ENCODE results near the gene TIPIN.
"Not testable (repeated sequence)": the region's sequence is repeated elsewhere in the genome, so short reads cannot be mapped to it uniquely, and the experiment has no call there.

TIPIN gene, protein sequence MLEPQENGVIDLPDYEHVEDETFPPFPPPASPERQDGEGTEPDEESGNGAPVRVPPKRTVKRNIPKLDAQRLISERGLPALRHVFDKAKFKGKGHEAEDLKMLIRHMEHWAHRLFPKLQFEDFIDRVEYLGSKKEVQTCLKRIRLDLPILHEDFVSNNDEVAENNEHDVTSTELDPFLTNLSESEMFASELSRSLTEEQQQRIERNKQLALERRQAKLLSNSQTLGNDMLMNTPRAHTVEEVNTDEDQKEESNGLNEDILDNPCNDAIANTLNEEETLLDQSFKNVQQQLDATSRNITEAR

DNA sequence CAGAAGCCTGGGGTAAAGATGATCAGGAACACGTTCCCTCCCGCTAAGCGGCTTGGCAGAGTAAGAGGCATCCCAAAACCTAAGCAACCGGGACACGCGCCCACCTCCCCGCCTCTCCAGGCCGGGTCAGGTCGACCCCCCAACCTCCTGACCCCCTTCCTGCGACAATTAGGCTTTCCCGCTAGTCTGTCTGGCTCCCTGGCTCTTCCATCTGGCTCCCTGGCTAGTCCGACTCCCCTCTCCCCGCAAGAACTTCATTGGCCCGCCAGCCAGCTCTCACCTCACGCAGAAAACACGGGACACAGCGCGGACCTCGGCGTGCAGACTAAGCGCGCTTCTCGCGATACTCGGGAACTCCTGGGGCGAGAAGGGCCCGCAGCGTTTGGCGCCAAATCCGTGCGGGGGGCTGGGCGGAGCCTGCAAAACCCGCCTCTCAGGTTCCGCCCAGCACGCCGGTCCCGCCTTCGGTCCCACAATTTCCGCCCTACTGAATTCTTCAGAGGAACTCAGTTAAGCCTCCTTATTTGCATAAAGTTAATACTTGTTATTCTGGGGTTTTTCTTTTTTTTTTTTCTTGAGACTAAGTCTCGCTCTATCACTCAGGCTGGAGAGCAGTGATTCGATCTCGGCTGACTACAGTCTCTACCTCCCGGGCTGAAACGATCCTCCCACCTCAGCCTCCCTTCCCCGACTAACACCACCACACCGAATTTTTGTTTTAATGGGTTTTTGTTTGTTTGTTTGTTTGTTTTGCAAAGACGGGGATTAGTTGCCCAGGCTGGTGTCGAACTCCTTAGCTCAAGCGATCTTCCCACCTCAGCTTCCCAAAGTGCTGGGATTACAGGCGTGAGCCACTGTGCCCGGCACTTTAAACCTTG, at the start of gene TIPIN:
Gene TIPIN, minus strand, starts transcription at position 327 of the 878 bp plus-strand sequence. CDS start 3,738 bp downstream, outside the sequence.
- DNase-seq, result peak; percentile 97 to 98

DNA sequence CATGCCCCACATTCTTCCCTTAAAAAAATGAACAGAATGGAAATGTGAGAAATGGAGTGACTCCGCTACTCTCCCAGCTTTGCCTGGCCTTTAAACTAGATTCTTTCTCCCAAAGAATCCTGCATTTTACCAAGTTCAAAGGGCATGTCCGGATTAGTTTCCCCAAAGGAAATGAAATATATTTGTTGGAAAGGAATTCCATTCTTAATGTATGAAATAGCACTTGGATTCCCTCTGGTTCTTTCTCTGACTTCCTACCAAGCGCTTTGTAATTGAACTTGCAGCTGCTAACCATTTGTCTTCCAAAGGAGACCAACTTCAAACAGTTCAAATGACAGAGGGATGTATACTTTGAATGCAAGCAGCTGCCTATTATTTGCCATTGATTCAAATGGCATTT, 49.1 kb upstream of the TIPIN start:
- no peak for DNase-seq

DNA sequence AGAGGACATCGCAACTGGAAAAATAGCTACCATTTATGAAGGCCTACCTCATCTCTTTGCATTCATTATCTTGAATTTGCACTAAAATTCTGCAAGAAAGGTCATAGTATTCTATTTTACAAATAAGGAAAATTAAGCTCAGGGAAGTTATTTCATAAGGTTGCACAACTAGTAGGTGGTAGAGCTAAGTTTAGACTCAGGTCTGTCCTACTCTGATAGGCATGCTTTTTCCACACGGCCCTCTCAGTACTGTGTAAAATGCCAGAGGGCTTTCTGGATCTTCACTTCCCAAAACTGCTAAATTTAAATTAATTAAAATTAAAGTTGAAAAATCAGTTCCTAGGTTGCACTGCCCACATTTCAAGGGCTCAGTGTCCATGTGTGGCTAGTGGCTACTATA, 48.5 kb upstream of the TIPIN start:
- no peak for DNase-seq

DNA sequence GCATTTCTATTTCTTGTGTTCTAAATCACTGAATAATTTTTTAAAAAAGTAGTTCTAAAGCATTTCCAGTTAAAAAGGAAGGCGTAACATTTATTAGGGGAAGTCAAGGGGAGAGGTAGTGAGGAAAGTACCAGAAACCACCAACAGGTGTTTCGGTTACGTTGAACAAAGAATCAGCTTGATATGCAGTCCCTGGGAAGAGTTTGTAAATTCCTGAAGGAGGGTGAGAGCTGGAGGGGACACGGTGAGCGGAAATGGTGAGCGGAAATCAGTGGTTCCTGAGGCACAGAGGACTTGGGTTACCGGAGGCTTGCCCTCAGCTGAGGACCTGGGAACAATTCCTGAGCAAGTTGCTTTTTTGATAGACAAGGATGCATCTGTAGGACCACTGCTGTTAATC, 48.0 kb upstream of the TIPIN start:
- DNase-seq, result no peak

DNA sequence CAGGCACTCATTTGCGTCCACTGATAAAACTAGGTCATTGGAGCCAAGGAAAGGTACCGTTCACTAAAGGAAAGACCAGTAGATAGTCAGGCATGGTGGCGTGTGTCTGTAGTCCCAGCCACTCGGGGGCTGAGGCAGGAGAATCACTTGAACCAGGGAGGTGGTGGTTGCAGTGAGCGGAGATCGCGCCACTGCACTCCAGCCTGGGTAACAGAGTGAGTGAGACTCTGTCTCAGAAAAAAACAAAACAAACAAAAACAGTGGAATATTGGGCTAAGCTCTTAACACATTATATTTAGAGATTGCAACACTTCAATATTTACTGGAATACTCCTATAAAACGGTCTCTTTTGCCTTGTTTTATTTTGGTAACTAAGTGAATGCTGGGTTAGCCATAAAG, 47.6 kb upstream of the TIPIN start:
- no peak for DNase-seq

DNA sequence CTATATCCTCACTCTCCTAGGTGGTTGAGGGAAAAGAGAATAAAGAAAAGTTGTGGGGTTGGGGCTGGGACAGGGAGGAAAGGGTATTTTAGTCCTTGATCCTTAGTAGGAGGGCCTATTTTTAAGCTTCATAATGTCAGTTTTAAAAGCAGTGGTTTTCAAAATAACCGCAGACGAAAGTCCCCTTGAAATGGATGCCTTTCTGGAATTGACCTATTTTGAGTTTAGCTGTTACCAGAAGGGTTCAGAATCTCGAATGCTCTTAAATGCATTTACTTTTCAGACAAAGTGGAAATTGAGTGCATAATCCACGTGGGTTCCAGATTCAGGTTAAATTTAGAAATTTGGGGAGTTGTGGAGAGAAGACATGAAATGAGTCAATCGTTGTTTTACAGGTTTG, 46.8 kb upstream of the TIPIN start:
- no peak for DNase-seq

DNA sequence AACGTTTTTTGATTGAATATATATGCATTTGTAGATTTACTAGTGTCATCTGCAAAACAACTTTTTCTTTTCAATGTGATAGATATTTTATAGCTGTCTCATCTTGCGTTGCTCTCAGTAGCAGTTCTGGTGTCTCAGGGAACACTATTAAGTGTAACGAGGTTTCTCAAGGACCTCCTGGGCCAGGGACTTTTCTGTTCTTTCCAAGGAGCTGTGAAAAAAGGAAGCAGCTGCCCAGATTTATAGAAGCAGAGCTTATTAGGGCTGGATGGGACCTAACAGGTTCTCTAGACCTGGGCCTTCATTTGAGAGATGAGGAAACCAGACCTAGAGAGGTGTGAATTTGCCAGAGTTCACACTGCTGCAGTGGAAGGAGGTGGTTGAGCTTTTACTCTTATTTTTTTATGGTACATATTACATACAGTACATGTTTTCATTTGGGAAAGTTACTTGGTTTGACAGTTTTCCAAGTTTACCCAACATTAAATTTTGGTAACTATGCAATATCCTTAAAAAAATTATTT, 46.3 kb upstream of the TIPIN start:
- DNase-seq, result no peak

DNA sequence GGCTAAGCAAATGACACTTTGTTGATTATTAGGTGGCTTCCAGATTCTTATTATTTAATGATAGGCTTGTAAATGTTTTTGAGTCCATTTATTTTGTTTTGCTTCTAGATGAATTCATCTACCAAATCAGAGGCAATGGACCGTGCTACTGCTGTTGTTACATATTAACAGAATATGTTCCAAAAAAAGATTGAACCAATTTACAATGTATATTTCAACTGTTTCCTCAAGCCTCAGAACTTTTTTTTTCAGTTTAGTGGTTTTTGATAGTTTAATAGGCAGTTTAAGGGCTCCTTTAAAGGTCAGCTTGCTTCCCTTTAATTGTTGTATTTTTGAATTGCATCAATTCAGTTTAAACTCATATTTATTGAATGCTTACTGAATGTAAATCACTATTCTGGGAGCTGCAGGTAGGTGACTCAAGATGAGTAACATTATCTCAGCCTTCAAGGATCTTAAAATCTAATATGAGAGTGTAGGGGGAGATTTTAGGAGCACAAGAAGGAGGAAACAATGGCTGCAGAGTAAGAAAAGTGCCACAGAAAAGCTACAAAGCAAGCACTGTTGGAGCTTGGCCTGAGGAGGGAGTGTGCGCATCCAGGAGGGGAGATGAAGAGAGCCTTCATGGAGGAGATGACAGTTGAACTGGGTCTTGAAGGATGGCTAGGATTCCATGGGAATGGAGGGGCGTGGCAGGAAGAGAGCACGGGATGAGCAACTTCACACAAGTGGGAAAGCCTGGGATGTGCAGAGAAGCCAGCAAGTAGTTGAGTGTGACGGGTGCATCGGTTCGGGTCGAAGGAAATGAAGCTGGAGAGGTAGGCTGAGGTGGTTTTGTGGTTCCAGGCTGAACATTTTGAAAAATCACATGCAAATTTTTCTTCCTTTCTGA, 44.9 kb upstream of the TIPIN start:
- peak in 1 of 2 donors; percentile 28 for DNase-seq

DNA sequence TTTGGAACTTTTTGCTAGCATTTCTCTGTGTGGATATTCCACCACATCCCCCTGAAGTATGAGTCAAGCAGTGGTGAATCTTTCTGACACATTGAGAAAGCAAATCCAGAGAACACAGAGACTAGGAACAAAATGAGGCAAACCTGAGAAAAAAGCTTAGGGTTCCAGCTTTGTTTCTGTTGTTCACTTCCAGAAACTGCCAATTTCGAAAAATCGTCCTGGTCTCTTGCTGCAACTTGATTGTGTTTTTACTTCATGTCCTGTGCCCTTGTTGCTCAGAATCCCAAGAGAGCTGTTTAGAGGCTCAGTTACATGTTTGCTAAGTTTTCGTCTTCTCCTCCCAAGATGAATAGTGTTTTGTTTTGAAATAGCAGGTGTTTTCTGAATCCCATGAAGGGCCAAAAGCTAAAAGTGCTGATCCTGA, 43.9 kb upstream of the TIPIN start:
- DNase-seq, result no peak

DNA sequence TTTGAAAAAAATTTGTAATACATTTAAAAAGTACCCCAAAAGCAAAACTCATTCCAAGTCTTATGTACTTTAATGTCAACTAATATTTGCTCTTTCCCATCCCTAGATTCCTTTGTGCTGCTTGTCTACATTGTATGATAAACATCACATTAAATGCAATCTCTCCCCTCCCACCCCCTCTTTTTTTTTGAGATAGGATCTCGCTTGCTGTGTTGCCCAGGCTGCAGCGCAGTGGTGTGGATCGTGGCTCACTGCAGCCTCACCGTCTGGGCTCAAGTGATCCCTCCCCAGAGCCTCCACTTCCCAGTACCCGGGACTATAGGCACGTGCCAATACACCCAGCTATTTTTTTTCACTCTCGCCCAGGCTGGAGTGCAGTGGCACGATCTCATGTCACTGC, 42.8 kb upstream of the TIPIN start:
- DNase-seq, result no peak

DNA sequence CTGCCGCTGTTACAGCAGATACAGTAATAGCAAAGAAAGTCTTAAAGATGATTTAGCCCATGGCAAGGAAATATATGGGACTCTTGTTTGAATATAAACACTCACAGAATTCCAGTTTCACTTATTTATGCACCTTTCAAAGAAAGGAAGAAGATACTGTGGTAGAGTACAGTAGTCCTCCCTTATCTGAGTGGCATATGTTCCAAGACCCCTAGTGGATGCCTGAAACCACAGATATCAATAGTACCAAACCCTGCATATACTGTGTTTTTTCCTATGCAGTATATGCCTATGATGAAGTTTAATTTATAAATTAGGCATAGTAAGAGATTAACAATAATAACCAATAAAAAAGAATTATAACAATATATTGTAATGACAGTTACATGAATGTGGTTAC, 38.4 kb upstream of the TIPIN start:
- no peak for DNase-seq

DNA sequence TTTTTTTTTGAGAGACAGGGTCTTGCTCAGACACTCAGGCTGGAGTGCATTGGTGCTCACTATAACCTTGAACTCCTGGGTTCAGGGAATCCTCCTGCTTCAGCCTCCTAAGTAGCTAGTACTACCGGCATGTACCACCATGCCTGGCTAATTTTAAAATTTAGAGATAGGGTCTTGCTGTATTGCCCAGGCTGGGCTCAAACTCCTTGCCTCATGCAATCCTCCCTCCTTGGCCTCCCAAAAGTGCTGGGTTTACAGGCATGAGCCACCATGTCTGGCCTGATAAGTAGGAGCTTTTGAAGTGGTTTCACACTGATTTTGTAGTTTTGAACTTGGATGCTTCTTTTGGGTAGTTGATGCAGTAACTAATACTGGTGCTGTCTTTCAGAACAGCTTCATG, 38.0 kb upstream of the TIPIN start:
- no peak for DNase-seq

DNA sequence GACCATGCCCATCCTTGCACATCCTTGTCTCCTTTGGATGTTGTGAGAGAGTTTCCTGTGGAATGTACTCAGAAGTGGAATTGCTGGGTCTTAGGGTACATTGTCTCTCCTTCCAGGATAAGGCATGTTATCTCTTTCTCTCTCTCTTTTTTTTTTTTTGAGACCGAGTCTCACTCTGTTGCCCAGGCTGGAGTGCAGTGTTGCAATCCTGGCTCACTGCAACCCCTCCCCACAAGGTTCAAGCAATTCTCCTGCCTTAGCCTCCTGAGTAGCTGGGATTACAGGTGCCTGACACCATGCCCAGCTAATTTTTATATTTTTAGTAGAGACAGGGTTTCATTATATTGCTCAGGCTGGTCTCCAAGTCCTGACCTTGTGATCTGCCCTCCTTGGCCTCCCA, 36.6 kb upstream of the TIPIN start:
- not testable (repeated sequence) for DNase-seq

DNA sequence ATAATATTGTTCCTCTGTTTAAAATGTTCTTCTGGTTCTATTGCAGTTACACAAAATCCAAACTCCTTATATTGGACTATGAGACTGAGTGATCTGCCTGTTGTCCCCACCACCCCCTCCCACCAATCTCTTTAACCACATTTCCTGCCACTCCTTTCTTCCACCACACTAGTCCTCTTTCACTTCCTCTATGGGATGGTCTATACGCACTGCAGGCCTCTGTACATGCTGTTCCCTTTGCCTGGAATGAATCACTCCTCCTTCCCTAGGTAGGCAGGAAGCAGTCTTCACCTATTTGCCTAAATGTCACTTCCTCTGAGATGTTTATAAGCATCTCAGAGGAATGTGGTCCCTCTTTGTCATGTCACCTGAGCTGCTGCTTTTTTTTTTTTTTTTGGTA, 34.2 kb upstream of the TIPIN start:
- DNase-seq, result peak; percentile 51 to 56

DNA sequence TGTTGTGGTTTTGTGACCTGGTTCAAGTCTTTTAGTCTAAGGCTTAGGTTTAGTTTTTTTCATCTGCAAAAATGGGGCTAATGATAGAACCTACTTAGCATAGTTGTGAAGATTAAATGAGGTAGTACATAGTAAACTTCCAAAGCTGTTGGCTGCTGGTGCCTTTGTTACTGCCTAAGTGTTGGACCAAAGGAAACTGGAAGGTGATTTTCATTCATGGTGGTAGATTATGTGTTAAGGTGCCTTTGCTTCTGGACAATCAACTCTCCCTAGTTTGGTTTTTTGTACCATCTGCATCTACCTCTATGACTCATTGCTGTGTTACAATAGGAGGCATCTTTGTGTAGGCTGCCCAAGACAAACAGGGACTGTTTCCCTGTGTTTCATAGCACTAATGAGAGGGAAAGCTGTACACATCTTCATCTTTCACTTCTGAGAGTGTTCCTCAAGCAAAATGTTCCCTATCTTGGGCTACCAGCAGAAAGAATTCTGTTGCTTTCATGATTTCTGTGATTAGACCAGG, 33.4 kb upstream of the TIPIN start:
- peak in 1 of 2 donors; percentile 19 for DNase-seq

DNA sequence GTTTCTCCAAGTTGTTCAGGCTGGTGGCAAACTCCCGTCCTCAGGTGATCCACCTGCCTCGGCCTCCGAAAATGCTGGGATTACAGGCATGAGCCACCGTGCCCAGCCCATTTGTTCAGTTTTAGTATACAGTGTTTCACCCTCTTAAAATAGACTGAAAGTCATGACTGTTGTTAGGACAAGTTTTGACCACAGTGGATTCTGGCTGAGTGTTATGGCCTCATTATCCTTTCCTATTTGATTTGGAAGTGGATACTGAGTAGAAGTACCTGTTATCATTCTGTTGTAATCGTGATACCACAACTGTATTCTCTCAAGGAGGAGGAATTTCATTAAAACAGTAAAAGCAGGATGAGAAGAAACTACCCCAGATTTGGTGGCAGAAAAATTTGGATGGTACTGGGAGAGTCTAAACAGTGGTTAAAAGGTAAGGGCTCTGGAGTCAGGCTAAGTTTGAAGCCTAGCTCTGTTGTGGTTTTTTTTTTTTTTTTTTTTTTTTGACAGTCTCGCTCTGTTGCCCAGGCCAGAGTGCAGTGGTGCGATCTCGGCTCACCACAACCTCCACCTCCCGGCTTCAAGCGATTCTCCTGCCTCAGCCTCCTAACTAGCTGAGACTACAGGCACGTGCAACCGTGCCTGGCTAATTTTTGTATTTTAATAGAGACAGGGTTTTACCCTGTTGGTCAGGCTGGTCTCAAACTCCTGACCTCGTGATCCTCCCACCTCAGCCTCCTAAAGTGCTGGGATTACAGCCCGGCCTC, 32.8 kb upstream of the TIPIN start:
- DNase-seq, result peak; percentile 38 to 49

DNA sequence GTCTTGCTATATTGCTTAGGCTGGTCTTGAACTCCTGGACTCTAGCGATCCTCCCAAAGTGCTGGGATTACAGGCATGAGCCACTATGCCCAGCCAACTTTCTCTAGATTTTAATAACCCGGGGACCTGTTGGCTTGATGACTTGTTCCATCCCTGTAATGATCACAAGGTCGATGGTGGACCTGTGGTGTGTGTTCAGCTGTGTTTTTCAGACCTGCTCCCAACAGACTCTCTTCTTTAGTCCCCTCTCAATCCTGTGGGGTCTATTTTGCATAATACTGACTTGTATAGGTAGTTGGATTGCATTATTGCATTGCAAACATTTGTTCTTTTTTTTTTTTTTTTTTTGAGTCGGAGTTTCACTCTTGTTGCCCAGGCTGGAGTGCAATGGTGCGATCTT, 32.1 kb upstream of the TIPIN start:
- no peak for DNase-seq

DNA sequence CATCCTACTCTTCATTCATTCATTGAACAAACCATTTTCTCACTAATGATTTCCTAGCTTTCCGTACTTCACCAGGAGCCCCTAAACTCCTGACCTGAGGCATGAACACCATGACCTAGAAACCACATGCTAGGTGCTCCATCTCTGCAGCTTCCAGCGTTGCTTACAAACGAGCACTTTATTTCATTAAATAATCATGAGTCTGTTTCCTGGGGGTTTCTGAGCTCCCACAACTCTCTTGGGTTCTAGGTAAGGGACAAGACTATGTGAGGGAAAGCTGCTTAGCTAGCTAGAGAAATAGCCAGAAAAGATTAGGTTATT, 31.5 kb upstream of the TIPIN start:
- no peak for DNase-seq

DNA sequence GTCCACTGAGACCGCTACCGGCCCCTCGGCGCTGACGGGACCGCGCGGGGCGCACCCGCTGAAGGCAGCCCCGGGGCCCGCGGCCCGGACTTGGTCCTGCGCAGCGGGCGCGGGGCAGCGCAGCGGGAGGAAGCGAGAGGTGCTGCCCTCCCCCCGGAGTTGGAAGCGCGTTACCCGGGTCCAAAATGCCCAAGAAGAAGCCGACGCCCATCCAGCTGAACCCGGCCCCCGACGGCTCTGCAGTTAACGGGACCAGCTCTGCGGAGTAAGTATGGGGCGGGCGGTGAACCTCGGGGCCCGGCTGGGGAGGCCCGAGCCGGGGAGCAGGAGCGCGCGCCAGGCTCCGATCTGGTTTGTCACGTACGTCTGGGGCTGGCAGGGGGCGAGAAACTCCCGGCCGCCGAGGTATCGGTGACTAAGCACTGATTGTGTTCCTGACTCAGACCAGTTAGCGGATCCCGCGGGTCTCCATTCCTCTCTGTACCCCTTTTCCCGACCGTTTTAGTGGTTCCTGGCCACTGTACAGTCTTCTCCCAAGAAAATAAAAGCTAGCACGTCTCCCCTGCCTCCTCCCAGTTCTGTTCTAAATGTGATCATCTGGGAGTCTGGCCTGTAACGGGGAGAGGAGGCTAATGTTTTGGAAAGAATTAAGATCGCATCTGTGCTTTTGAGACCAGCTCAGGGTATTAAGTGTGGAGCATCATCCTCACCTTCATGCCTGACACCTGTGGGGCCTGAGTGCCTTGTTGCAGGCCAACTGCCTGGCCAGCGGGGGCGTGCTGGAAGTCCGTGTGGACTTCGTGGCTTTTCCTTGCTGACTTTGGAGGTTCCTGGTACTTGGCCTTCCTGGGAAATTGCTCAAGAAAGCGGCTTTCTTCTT, 30.9 kb upstream of the TIPIN start:
- peak; percentile 60 to 61 for DNase-seq

DNA sequence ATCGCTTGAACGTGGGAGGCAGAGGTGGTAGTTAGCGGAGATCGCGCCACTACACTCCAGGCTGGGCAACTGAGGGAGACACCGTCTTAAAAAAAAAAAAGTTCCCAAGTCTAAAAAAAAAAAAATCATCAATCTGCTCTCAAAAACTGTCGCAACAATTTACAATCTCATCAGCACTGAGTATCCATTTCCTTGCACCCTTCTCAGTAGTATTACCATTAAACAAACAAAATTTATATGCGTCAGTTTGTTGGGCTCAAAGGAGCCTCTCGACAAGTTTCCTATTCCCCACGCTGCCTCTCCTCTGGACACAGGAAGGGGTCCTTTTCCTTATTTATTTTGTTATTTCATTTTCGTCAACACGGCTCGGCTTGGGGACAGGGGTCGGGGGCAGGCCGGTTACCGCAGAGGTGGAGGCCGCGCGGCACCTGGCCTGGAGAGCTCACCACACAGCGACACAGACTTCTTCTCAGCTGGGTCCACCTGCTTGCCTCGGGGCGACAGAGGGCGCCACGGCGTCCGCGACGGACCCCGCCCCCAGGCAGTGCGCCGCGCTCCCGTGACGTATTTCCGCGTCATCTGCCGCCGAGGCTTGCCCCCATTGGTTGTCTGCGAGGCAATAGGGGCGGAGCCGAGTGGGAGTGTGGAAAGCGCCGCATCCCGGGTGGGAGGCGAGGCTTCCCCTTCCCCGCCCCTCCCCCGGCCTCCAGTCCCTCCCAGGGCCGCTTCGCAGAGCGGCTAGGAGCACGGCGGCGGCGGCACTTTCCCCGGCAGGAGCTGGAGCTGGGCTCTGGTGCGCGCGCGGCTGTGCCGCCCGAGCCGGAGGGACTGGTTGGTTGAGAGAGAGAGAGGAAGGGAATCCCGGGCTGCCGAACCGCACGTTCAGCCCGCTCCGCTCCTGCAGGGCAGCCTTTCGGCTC, 30.0 kb upstream of the TIPIN start, which contains the start of gene MAP2K1:
Gene MAP2K1, plus strand, starts transcription at position 709 of the 920 bp plus-strand sequence. CDS start 436 bp downstream, outside the sequence.
- DNase-seq, result peak; percentile 97 to 98
